GM18519 (cell line): ENCODE results near the gene INAVA.

Experiments used
- ATAC-seq: cut with Tn5 transposase; IDR thresholded peaks from one replicate; pipeline ENCODE4 v1.9.1; 2021; ENCODE audit warnings: mild to moderate bottlenecking, moderate library complexity; ENCODE audit not compliant: unreplicated experiment, low FRiP score

INAVA gene

GRCh38 chr1:200894712-200895442 lies at the start of gene INAVA:
TSS of gene INAVA (plus strand) at chr1:200894900. CDS start at chr1:200898401, 3,501 bp downstream.
- no peak for ATAC-seq

GRCh38 chr1:200845360-200845759 lies 49.3 kb upstream of the INAVA start:
- ATAC-seq, result no peak

- ATAC-seq, result no peak
These were observed 48.3 kb upstream of the INAVA start for GRCh38 chr1:200846398-200846797.

- ATAC-seq, result no peak
These were observed 45.3 kb upstream of the INAVA start for GRCh38 chr1:200849430-200849829.

- no peak for ATAC-seq
These were observed 44.1 kb upstream of the INAVA start for GRCh38 chr1:200850554-200850953.

GRCh38 chr1:200856716-200857357 lies 37.9 kb upstream of the INAVA start:
- ATAC-seq, result no peak

- no peak for ATAC-seq
These were observed 36.9 kb upstream of the INAVA start for GRCh38 chr1:200857804-200858203.

GRCh38 chr1:200861937-200862647 lies 32.6 kb upstream of the INAVA start:
- no peak for ATAC-seq

- no peak for ATAC-seq
These were observed 31.8 kb upstream of the INAVA start for GRCh38 chr1:200862713-200863415.

- no peak for ATAC-seq
These were observed 28.6 kb upstream of the INAVA start for GRCh38 chr1:200866116-200866515.

GRCh38 chr1:200866521-200866920 lies 28.2 kb upstream of the INAVA start:
- peak; percentile 74 for ATAC-seq

- no peak for ATAC-seq
These were observed 27.5 kb upstream of the INAVA start for GRCh38 chr1:200867018-200867811.

GRCh38 chr1:200869376-200869752 lies 25.3 kb upstream of the INAVA start:
- ATAC-seq, result no peak

- ATAC-seq, result peak; percentile 26
These were observed 24.8 kb upstream of the INAVA start for GRCh38 chr1:200869753-200870391.

- ATAC-seq, result no peak
These were observed 22.1 kb upstream of the INAVA start, which contains the start of gene GPR25 for GRCh38 chr1:200872446-200873115. TSS of gene GPR25 (plus strand) at chr1:200872981. CDS start at chr1:200873038, 57 bp downstream.

- no peak for ATAC-seq
These were observed 21.5 kb upstream of the INAVA start for GRCh38 chr1:200873116-200873670.

GRCh38 chr1:200873671-200874397 lies 20.9 kb upstream of the INAVA start:
- ATAC-seq, result no peak

- ATAC-seq, result no peak
These were observed 20.0 kb upstream of the INAVA start for GRCh38 chr1:200874694-200875093.
